IMR-90 (cell line): ENCODE results near the gene ZDHHC7. TPM values are rescaled to one million over a fixed set of nuclear protein-coding genes. Genes with fewer than 3 reads are reported as not detected.

Experiments
- ATAC-seq: fragments of 200-7000 bp; cut with Tn5 transposase; 2 replicates; pipeline ENCODE4 v1.9.1; 2020; ENCODE audit warnings: low read depth, mild to moderate bottlenecking, moderate library complexity
- BruUV-seq: library from RNA; stranded (reverse); fragments of 400-500 nt; replicated peaks from 2 replicates; lab custom pipeline; 2021; lab: Mats Ljungman, UMichigan
- CTCF ChIA-PET: fragments of 300-600 bp; formaldehyde crosslinking; extraction: SDS; loops from one replicate; lab custom pipeline; 2021; ENCODE audit warnings: antibody characterized with exemption; lab: Yijun Ruan, JAX
- POLR2A ChIA-PET: fragments of 300-600 bp; sonication (Branson Sonifier 250); formaldehyde crosslinking; loops from one replicate; lab custom pipeline; 2022; ENCODE audit warnings: antibody characterized with exemption; ENCODE audit not compliant: unreplicated experiment; lab: Charles Lee
- DNase-seq: peaks from one replicate; pipeline ENCODE4 v3.0.0; 2013
- H2AFZ ChIP-seq: replicated peaks from 2 replicates; pipeline ENCODE3; 2013; ENCODE audit warnings: low read length, mild to moderate bottlenecking; ENCODE audit not compliant: poor library complexity
- H2AK5ac ChIP-seq: 2 replicates; pipeline ENCODE4 v1.6.1; 2013; ENCODE audit warnings: low read depth, low read length, inconsistent platforms
- H2AK9ac ChIP-seq: replicated peaks from 2 replicates; pipeline ENCODE3; 2013; ENCODE audit warnings: mild to moderate bottlenecking, low read depth, low read length, moderate library complexity; ENCODE audit not compliant: poor library complexity
- H2BK120ac ChIP-seq: 2 replicates; pipeline ENCODE4 v1.6.1; 2013; ENCODE audit warnings: low read depth, low read length, inconsistent platforms
- H2BK15ac ChIP-seq: 3 replicates; pipeline ENCODE4 v1.6.1; 2013; ENCODE audit warnings: low read depth, low read length, inconsistent platforms
- H2BK20ac ChIP-seq: 2 replicates; pipeline ENCODE4 v1.6.1; 2013; ENCODE audit warnings: low read depth, mild to moderate bottlenecking, inconsistent platforms, low read length, moderate library complexity
- H2BK5ac ChIP-seq: 2 replicates; pipeline ENCODE4 v1.6.1; 2013; ENCODE audit warnings: mild to moderate bottlenecking, low read depth, low read length, inconsistent platforms; ENCODE audit not compliant: poor library complexity, severe bottlenecking
- H3K14ac ChIP-seq: replicated peaks from 2 replicates; pipeline ENCODE4 v1.6.1; 2013; ENCODE audit warnings: low read depth, low read length, inconsistent platforms
- H3K18ac ChIP-seq: 2 replicates; pipeline ENCODE4 v1.6.1; 2013; ENCODE audit warnings: low read depth, low read length, control low read depth
- H3K23ac ChIP-seq: 2 replicates; pipeline ENCODE4 v1.6.1; 2013; ENCODE audit warnings: low read depth, low read length, inconsistent platforms
- H3K27ac ChIP-seq: 2 replicates; pipeline ENCODE4 v1.5.1; 2013; ENCODE audit warnings: mild to moderate bottlenecking, control low read depth, low read length; ENCODE audit not compliant: insufficient read depth
- H3K27me3 ChIP-seq: 2 replicates; pipeline ENCODE4 v1.6.1; 2013; ENCODE audit warnings: low read length; ENCODE audit not compliant: control insufficient read depth, insufficient read depth
- H3K36me3 ChIP-seq: 2 replicates; pipeline ENCODE4 v1.6.1; 2013; ENCODE audit warnings: low read length, mixed read lengths; ENCODE audit not compliant: control insufficient read depth, insufficient read depth
- H3K4ac ChIP-seq: 2 replicates; pipeline ENCODE4 v1.6.1; 2013; ENCODE audit warnings: low read depth, low read length, inconsistent platforms
- H3K4me1 ChIP-seq: 2 replicates; pipeline ENCODE4 v1.6.1; 2013; ENCODE audit warnings: low read length, mixed read lengths; ENCODE audit not compliant: control insufficient read depth, insufficient read depth
- H3K4me2 ChIP-seq: 2 replicates; pipeline ENCODE4 v1.6.1; 2013; ENCODE audit warnings: low read depth, mild to moderate bottlenecking, control low read depth, low read length, moderate library complexity
- H3K4me3 ChIP-seq: 2 replicates; pipeline ENCODE4 v1.5.1; 2013; ENCODE audit warnings: low read depth, mild to moderate bottlenecking, control low read depth, low read length, moderate library complexity; ENCODE audit not compliant: insufficient read depth
- H3K56ac ChIP-seq: 2 replicates; pipeline ENCODE4 v1.6.1; 2013; ENCODE audit warnings: low read length, inconsistent platforms; ENCODE audit not compliant: insufficient read depth; ENCODE audit errors: extremely low read depth
- H3K79me1 ChIP-seq, 2 experiments: 2 replicates each; pipeline ENCODE4 v1.6.1; 2013; ENCODE audit warnings: low read length in 2 of 2, inconsistent platforms in 1 of 2, low read depth in 1 of 2
- H3K9ac ChIP-seq: 2 replicates; pipeline ENCODE4 v1.6.1; 2013; ENCODE audit warnings: low read depth, low read length, control low read depth
- H3K9me1 ChIP-seq: 2 replicates; pipeline ENCODE4 v1.6.1; 2013; ENCODE audit warnings: low read length, inconsistent platforms; ENCODE audit not compliant: insufficient read depth
- H3K9me3 ChIP-seq: 2 replicates; pipeline ENCODE4 v1.6.1; 2013; ENCODE audit warnings: low read length; ENCODE audit not compliant: control insufficient read depth, insufficient read depth
- H4K20me1 ChIP-seq: 2 replicates; pipeline ENCODE4 v1.6.1; 2013; ENCODE audit warnings: low read length, inconsistent platforms; ENCODE audit not compliant: insufficient read depth
- H4K5ac ChIP-seq: 2 replicates; pipeline ENCODE4 v1.6.1; 2013; ENCODE audit warnings: mild to moderate bottlenecking, low read depth, low read length, control low read depth
- H4K8ac ChIP-seq, 2 experiments: 2 replicates each; pipeline ENCODE4 v1.6.1; 2013; ENCODE audit warnings: low read depth in 2 of 2, low read length in 2 of 2, control low read depth in 1 of 2, inconsistent platforms in 1 of 2
- H4K91ac ChIP-seq: 2 replicates; pipeline ENCODE4 v1.6.1; 2013; ENCODE audit warnings: low read depth, low read length, inconsistent platforms; ENCODE audit not compliant: insufficient read depth
- CEBPB ChIP-seq: IDR thresholded peaks from 2 replicates; pipeline ENCODE4 v1.6.1; 2012; ENCODE audit warnings: low read depth, low read length, improper control_type of control experiment
- MAFK ChIP-seq: IDR thresholded peaks from 2 replicates; pipeline ENCODE4 v1.6.1; 2012; ENCODE audit warnings: low read depth, low read length, improper control_type of control experiment
- MAZ ChIP-seq: IDR thresholded peaks from 2 replicates; pipeline ENCODE4 v1.6.1; 2012; ENCODE audit warnings: low read depth, mild to moderate bottlenecking, low read length, improper control_type of control experiment, moderate library complexity, borderline replicate concordance
- POLR2A ChIP-seq: IDR thresholded peaks from 2 replicates; pipeline ENCODE4 v1.6.1; 2012; ENCODE audit warnings: mild to moderate bottlenecking, low read depth, low read length
- WGBS, 2 experiments: methylation state at CpG; one replicate each; pipeline versions ENCODE4 v1.1.5 to v1.1.7; 2013; ENCODE audit warnings: missing lambda C conversion rate in 2 of 2; ENCODE audit not compliant: insufficient read length in 1 of 2; ENCODE audit errors: extremely low coverage in 2 of 2; 5-methylcytosine and 5-hydroxymethylcytosine counted together
- dilution Hi-C: fragments of 300-500 bp; cut with HindIII; formaldehyde crosslinking; loops from one replicate; pipeline ENCODE4 v1.14.3; 2018; ENCODE audit warnings: low sequenced_read_pairs; ENCODE audit not compliant: unreplicated experiment
- in situ Hi-C: fragments of 300-500 bp; cut with MboI; formaldehyde crosslinking; loops from 3 replicates; pipeline ENCODE4 v1.14.3; 2019; ENCODE audit warnings: low sequenced_read_pairs, inconsistent platforms, mixed read lengths
- intact Hi-C: fragments of 100-400 bp; cut with micrococcal nuclease; formaldehyde crosslinking; loops from 2 replicates; pipeline ENCODE4 v1.10.0; 2022
- polyA plus RNA-seq, 3 experiments: library from polyadenylated mRNA; depleted of rRNA; stranded (reverse); fragments of >200 nt; gene quantifications; 2 replicates each; pipeline ENCODE4 v1.2.3, GENCODE V29; 2012; ENCODE audit warnings: low replicate concordance in 1 of 3
- total RNA-seq: library from RNA; depleted of rRNA; stranded (reverse); fragments of >200 nt; gene quantifications from 2 replicates; pipeline ENCODE4 v1.2.3, GENCODE V29; 2012

Gene ZDHHC7
- total and polyA plus RNA-seq, 2 of the 4 experiments (the other 2 are of a cell fraction) = 80.1 to 97.1 TPM

DNA sequence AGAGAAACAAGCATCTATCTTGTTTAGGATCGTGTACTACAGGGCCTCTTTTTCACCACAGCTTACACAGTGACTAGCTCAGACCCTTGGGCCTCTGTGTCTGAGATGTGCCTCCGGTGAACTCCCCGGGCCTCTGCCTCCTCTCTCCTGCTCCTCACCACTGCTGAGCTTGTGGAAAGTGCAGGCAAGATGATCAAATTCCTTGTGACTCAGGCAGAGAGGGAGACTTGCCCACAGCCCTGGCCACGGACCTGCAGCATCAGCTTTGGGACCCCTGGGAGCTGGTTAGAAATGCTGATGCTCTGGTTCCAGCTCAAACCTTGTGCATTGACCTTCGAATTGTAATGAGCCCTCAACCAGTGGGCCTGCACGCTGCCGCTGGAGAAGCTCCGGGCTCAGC, 79.8 kb downstream of the ZDHHC7 start:
- Histone ChIP-seq H2AFZ (no peak overlapping the region), H3K9me1 (peaks cover 3% of the 10 kb centered on the region; the same call in 1 of the 2 replicates), H3K4me1 (peaks cover 2% of the 10 kb centered on the region; the same call in 1 of the 2 replicates), H3K23ac (no peak overlapping the region), H3K4ac (no peak overlapping the region), H3K18ac (no peak overlapping the region), H3K9me3 (no peaks in the 10 kb centered on the region), H3K27ac (no peak overlapping the region), H2AK9ac (no peak overlapping the region), H3K4me3 (no peak overlapping the region), H3K36me3 (no peaks in the 10 kb centered on the region), H4K5ac (no peak overlapping the region), H3K4me2 (no peak overlapping the region), H4K20me1 (no peaks in the 10 kb centered on the region), H3K56ac (no peak overlapping the region), H4K8ac (no peak overlapping the region), H3K79me1 (no peaks in the 10 kb centered on the region), H2BK120ac (no peak overlapping the region), H2BK20ac (no peak overlapping the region), H3K9ac (no peak overlapping the region), H3K27me3 (no peaks in the 10 kb centered on the region), H2BK5ac (no peak overlapping the region), H2BK15ac (no peak overlapping the region), H4K91ac (no peak overlapping the region), H2AK5ac (no peak overlapping the region), H3K14ac (no peak overlapping the region)
- ChIA-PET POLR2A (no interaction called here), CTCF (no interaction called here)
- no peak for TF ChIP-seq CEBPB
- TF ChIP-seq POLR2A = no peak
- TF ChIP-seq MAZ = no peak
- 0 out of 2 replicates have a peak, but pooled peaks have one; percentile 1 for TF ChIP-seq MAFK
- intact Hi-C loops (no loop called here), in situ Hi-C loops (no loop called here), dilution Hi-C loops (no loop called here)
- DNase-seq (peak; percentile 38), ATAC-seq (peak; percentile 30; the same call in 1 of the 2 replicates)
- no TSS peak for BruUV-seq
- 100% methylated on average over 1 of the region's 8 CpGs; no CpG with 5 or more reads in 1 of the 2 experiments for WGBS, 2 experiments
